Measurements from ENCODE around the gene PRKCA.

PRKCA gene

GRCh38 chr17:66531851-66532295, 229.5 kb downstream of the PRKCA start:
- Histone ChIP-seq H3K27me3 (ENCODE audit: insufficient read depth, low read length, poor library complexity, severe bottlenecking) (peaks cover 51% of the 10 kb centered on the region), H3F3A (ENCODE audit: low read depth) (no peaks in the 10 kb centered on the region), H3K4me3 (ENCODE audit: low read length, poor library complexity, severe bottlenecking) (no peak overlapping the region), H3K9me3 (ENCODE audit: insufficient read depth, low read depth, low read length) (no peaks in the 10 kb centered on the region), H3K79me2 (ENCODE audit: insufficient read depth, low read length) (no peaks in the 10 kb centered on the region), H3K4me2 (ENCODE audit: low read depth, low read length, poor library complexity, severe bottlenecking) (no peak overlapping the region), H3K9ac (ENCODE audit: low read depth, low read length, poor library complexity, severe bottlenecking) (no peak overlapping the region), H4K20me1 (ENCODE audit: insufficient read depth, low read length, poor library complexity, severe bottlenecking) (no peaks in the 10 kb centered on the region), H3K9me2 (replicated peaks; ENCODE audit: low read depth, low read length) (no peaks in the 10 kb centered on the region), H3K4me1 (ENCODE audit: insufficient read depth, low read length, poor library complexity, severe bottlenecking) (peaks cover 4% of the 10 kb centered on the region), H3K36me3 (ENCODE audit: insufficient read depth, low read length) (no peaks in the 10 kb centered on the region), H2AFZ (ENCODE audit: low read length) (no peak overlapping the region)
- no peak for TF ChIP-seq EZH2phosphoT487 (IDR thresholded peaks at IDR 0.05; ENCODE audit: borderline replicate concordance)
- TF ChIP-seq CTCF (conservative IDR thresholded peaks at IDR 0.05; ENCODE audit: low read length): no peak

DNA sequence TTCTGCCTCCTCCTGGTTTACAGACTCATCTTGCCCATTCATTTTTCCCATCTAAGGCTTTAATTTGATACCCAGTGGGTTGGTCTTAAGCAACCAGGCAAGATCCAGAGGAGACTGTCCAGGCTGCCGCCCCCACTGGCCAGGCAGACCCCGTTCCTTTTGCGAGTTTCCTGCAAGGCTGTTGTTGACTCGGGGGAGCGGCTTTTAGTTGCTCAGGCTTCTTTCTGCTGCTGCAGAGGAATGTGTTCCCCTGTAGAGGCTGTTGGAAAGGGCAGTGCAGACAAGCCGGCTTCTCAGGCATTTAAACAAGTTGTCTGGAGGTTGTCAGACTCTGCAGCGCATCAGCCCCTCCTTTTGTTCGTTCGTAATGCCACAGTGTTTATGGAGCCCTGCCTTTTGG, 231.2 kb downstream of the PRKCA start:
- no peak for TF ChIP-seq CTCF (conservative IDR thresholded peaks at IDR 0.05; ENCODE audit: low read length)
- TF ChIP-seq EZH2phosphoT487 (IDR thresholded peaks at IDR 0.05; ENCODE audit: borderline replicate concordance): no peak
- Histone ChIP-seq H3K4me2 (ENCODE audit: low read depth, low read length, poor library complexity, severe bottlenecking) (no peak overlapping the region), H2AFZ (ENCODE audit: low read length) (no peak overlapping the region), H3K27me3 (ENCODE audit: insufficient read depth, low read length, poor library complexity, severe bottlenecking) (peaks cover 68% of the 10 kb centered on the region), H3K4me1 (ENCODE audit: insufficient read depth, low read length, poor library complexity, severe bottlenecking) (peaks cover 4% of the 10 kb centered on the region), H3F3A (ENCODE audit: low read depth) (no peaks in the 10 kb centered on the region), H3K9ac (ENCODE audit: low read depth, low read length, poor library complexity, severe bottlenecking) (no peak overlapping the region), H3K4me3 (ENCODE audit: low read length, poor library complexity, severe bottlenecking) (no peak overlapping the region), H3K9me2 (replicated peaks; ENCODE audit: low read depth, low read length) (no peaks in the 10 kb centered on the region), H3K36me3 (ENCODE audit: insufficient read depth, low read length) (no peaks in the 10 kb centered on the region), H3K79me2 (ENCODE audit: insufficient read depth, low read length) (no peaks in the 10 kb centered on the region), H4K20me1 (ENCODE audit: insufficient read depth, low read length, poor library complexity, severe bottlenecking) (no peaks in the 10 kb centered on the region), H3K9me3 (ENCODE audit: insufficient read depth, low read depth, low read length) (no peaks in the 10 kb centered on the region)

DNA sequence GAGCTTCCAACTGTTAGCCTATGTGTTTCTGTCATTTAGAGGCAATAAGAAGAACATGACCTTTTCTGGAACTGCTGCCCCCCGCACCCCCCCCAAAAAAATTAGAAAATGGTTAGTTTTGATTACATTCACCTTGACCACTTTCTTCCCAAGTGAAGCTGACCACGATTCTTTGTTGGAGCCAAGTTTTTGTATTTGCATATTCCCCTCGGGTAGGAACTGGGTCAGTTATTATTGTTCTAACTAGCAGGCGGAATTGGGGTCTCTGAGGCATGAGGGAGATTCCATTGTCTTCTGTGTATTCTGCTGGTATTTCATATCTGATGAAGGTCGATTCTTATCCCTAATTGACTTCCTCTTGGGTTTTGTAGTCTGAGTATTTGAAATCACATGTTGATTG, 231.6 kb downstream of the PRKCA start:
- Histone ChIP-seq H3K27me3 (ENCODE audit: insufficient read depth, low read length, poor library complexity, severe bottlenecking) (peaks cover 72% of the 10 kb centered on the region), H2AFZ (ENCODE audit: low read length) (no peak overlapping the region), H3K4me3 (ENCODE audit: low read length, poor library complexity, severe bottlenecking) (no peak overlapping the region), H3K9me2 (replicated peaks; ENCODE audit: low read depth, low read length) (no peaks in the 10 kb centered on the region), H3F3A (ENCODE audit: low read depth) (no peaks in the 10 kb centered on the region), H3K36me3 (ENCODE audit: insufficient read depth, low read length) (no peaks in the 10 kb centered on the region), H3K9me3 (ENCODE audit: insufficient read depth, low read depth, low read length) (no peaks in the 10 kb centered on the region), H3K79me2 (ENCODE audit: insufficient read depth, low read length) (no peaks in the 10 kb centered on the region), H4K20me1 (ENCODE audit: insufficient read depth, low read length, poor library complexity, severe bottlenecking) (no peaks in the 10 kb centered on the region), H3K9ac (ENCODE audit: low read depth, low read length, poor library complexity, severe bottlenecking) (no peak overlapping the region), H3K4me2 (ENCODE audit: low read depth, low read length, poor library complexity, severe bottlenecking) (no peak overlapping the region), H3K4me1 (ENCODE audit: insufficient read depth, low read length, poor library complexity, severe bottlenecking) (peaks cover 4% of the 10 kb centered on the region)
- TF ChIP-seq CTCF (conservative IDR thresholded peaks at IDR 0.05; ENCODE audit: low read length) (no peak), EZH2phosphoT487 (IDR thresholded peaks at IDR 0.05; ENCODE audit: borderline replicate concordance) (no peak)
